GM23338 (cell line): ENCODE measurements around the gene PIEZO2. TPM values are rescaled to one million over a fixed set of nuclear protein-coding genes. Genes with fewer than 3 reads are reported as not detected.

ENCODE experiments used
- ATAC-seq: fragments of 200-7000 bp; cut with Tn5 transposase; 3 replicates; pipeline ENCODE4 v1.9.1; 2020
- DNase-seq: peaks from one replicate; pipeline ENCODE4 v3.0.0-alpha.2; 2015; ENCODE audit warnings: low spot score
- H2AFZ ChIP-seq: fragments of 200-600 bp; sonication (generic); 2 replicates; pipeline ENCODE4 v1.8.0; 2016; ENCODE audit warnings: antibody characterized with exemption, mild to moderate bottlenecking, moderate library complexity
- H3F3A ChIP-seq: fragments of 200-600 bp; sonication (generic); replicated peaks from 2 replicates; pipeline ENCODE4 v1.8.0; 2017; ENCODE audit warnings: antibody characterized with exemption, mixed run types, low read depth
- H3K27ac ChIP-seq: fragments of 200-600 bp; sonication (generic); 2 replicates; pipeline ENCODE4 v1.6.1; 2016; ENCODE audit warnings: low read depth
- H3K27me3 ChIP-seq: fragments of 200-600 bp; sonication (generic); 2 replicates; pipeline ENCODE4 v1.8.0; 2016; ENCODE audit warnings: mild to moderate bottlenecking, mixed run types, moderate library complexity; ENCODE audit not compliant: insufficient read depth
- H3K36me3 ChIP-seq: fragments of 200-600 bp; sonication (generic); 2 replicates; pipeline ENCODE4 v1.8.0; 2016; ENCODE audit warnings: mild to moderate bottlenecking; ENCODE audit not compliant: insufficient read depth
- H3K4me1 ChIP-seq: fragments of 200-600 bp; sonication (generic); 2 replicates; pipeline ENCODE4 v1.8.0; 2016; ENCODE audit warnings: mild to moderate bottlenecking, moderate library complexity; ENCODE audit not compliant: insufficient read depth
- H3K4me2 ChIP-seq: fragments of 200-600 bp; sonication (generic); 2 replicates; pipeline ENCODE4 v1.7.1; 2017; ENCODE audit warnings: mixed run types
- H3K4me3 ChIP-seq: fragments of 200-600 bp; sonication (generic); 2 replicates; pipeline ENCODE4 v1.6.1; 2016; ENCODE audit warnings: mixed run types
- H3K79me2 ChIP-seq: fragments of 200-600 bp; sonication (generic); replicated peaks from 2 replicates; pipeline ENCODE4 v1.8.0; 2017; ENCODE audit warnings: mild to moderate bottlenecking; ENCODE audit not compliant: insufficient read depth
- H3K9me2 ChIP-seq: fragments of 200-600 bp; sonication (generic); 2 replicates; pipeline ENCODE4 v1.8.0; 2017; ENCODE audit not compliant: insufficient read depth
- H4K20me1 ChIP-seq: fragments of 200-600 bp; sonication (generic); replicated peaks from 2 replicates; pipeline ENCODE4 v1.8.0; 2017; ENCODE audit warnings: mild to moderate bottlenecking; ENCODE audit not compliant: insufficient read depth
- H3K27ac Mint-ChIP-seq: 2 replicates; pipeline ENCODE4 v1.8.0; 2020; ENCODE audit warnings: inconsistent platforms, mild to moderate bottlenecking, moderate library complexity, mixed read lengths
- H3K27me3 Mint-ChIP-seq: 3 replicates; pipeline ENCODE4 v1.8.0; 2022; ENCODE audit warnings: low read depth, mild to moderate bottlenecking, moderate library complexity, mixed read lengths, inconsistent platforms; ENCODE audit not compliant: insufficient read depth, poor library complexity
- H3K36me3 Mint-ChIP-seq: 3 replicates; pipeline ENCODE4 v1.8.0; 2021; ENCODE audit warnings: low read depth, mild to moderate bottlenecking, inconsistent platforms, moderate library complexity, mixed read lengths
- H3K4me1 Mint-ChIP-seq: 3 replicates; pipeline ENCODE4 v1.8.0; 2020; ENCODE audit warnings: mild to moderate bottlenecking, inconsistent platforms, mixed read lengths
- H3K4me3 Mint-ChIP-seq: 3 replicates; pipeline ENCODE4 v1.8.0; 2021; ENCODE audit warnings: moderate library complexity, mild to moderate bottlenecking, inconsistent platforms, mixed read lengths
- H3K9me3 Mint-ChIP-seq: 3 replicates; pipeline ENCODE4 v1.8.0; 2020; ENCODE audit warnings: moderate library complexity, mild to moderate bottlenecking, inconsistent platforms, mixed read lengths
- CREB1 ChIP-seq: fragments of 250-450 bp; sonication (Bioruptor Pico); IDR thresholded peaks from 2 replicates; pipeline ENCODE4 v1.5.0; 2020; ENCODE audit warnings: low read depth, mild to moderate bottlenecking, moderate library complexity
- CTCF ChIP-seq, 2 experiments: fragments of 200-600 bp in 1 of 2; sonication (generic) in 1 of 2; conservative IDR thresholded peaks; 2 replicates each; pipeline versions ENCODE4 v1.5.1 to v1.6.1; 2016 to 2017; ENCODE audit warnings: antibody characterized with exemption in 2 of 2, low read depth in 2 of 2, mild to moderate bottlenecking in 2 of 2, moderate library complexity in 1 of 2
- EZH2 ChIP-seq: fragments of 200-600 bp; sonication (generic); IDR thresholded peaks from one replicate; pipeline ENCODE4 v1.8.0; 2017; ENCODE audit warnings: antibody characterized with exemption, mild to moderate bottlenecking, low read depth; ENCODE audit not compliant: unreplicated experiment
- EZH2phosphoT487 ChIP-seq: fragments of 200-600 bp; sonication (generic); IDR thresholded peaks from one replicate; pipeline ENCODE4 v1.8.1; 2018; ENCODE audit warnings: antibody characterized with exemption; ENCODE audit not compliant: unreplicated experiment
- NANOG ChIP-seq: IDR thresholded peaks from 2 replicates; pipeline ENCODE4 v1.6.1; 2016; ENCODE audit warnings: antibody characterized with exemption, borderline replicate concordance
- POLR2AphosphoS5 ChIP-seq: IDR thresholded peaks from 2 replicates; pipeline ENCODE4 v1.6.1; 2016; ENCODE audit warnings: antibody characterized with exemption, low read depth
- REST ChIP-seq: IDR thresholded peaks from one replicate; pipeline ENCODE4 v1.6.1; 2018; ENCODE audit warnings: antibody characterized with exemption; ENCODE audit not compliant: unreplicated experiment
- STAT1 ChIP-seq: IDR thresholded peaks from one replicate; pipeline ENCODE4 v1.6.1; 2016; ENCODE audit warnings: antibody characterized with exemption; ENCODE audit not compliant: unreplicated experiment
- ZNF114 ChIP-seq: fragments of 250-450 bp; sonication (Bioruptor Pico); IDR thresholded peaks from 2 replicates; pipeline ENCODE4 v1.5.0; 2020; ENCODE audit warnings: mild to moderate bottlenecking, moderate library complexity
- ZNF331 ChIP-seq: fragments of 250-450 bp; sonication (Bioruptor Pico); IDR thresholded peaks from 2 replicates; pipeline ENCODE4 v1.5.0; 2020; ENCODE audit warnings: low read depth, mild to moderate bottlenecking, moderate library complexity
- ZNF462 ChIP-seq: fragments of 250-450 bp; sonication (Bioruptor Pico); IDR thresholded peaks from 2 replicates; pipeline ENCODE4 v1.5.0; 2020; ENCODE audit warnings: mild to moderate bottlenecking, moderate library complexity
- polyA plus RNA-seq: library from polyadenylated mRNA; unstranded; fragments of >200 nt; fragmentation: Nextera tagmentation; extraction: Ambion mirVana; gene quantifications from 2 replicates; pipeline ENCODE4 v1.2.1, GENCODE V29; 2016
- total RNA-seq: library from RNA; depleted of rRNA; stranded (reverse); fragments of >200 nt; shearing (Covaris generic); gene quantifications from 2 replicates; pipeline ENCODE4 v1.2.3, GENCODE V29; 2014

PIEZO2 gene
- total and polyA plus RNA-seq, 2 experiments from 2014 or later = 4.8 to 8.2 TPM

GRCh38 chr18:11047817-11048216, 101.6 kb downstream of the PIEZO2 start:
- Histone ChIP-seq H3K9me2 (no peaks in the 10 kb centered on the region), H3K27me3 (no peaks in the 10 kb centered on the region), H3K4me3 (no peak overlapping the region), H3K4me2 (no peak overlapping the region), H3F3A (no peaks in the 10 kb centered on the region), H3K79me2 (no peaks in the 10 kb centered on the region), H3K4me1 (no peaks in the 10 kb centered on the region), H3K36me3 (no peaks in the 10 kb centered on the region), H2AFZ (no peak overlapping the region), H3K27ac (no peak overlapping the region), H4K20me1 (no peaks in the 10 kb centered on the region)
- Mint-ChIP-seq H3K9me3 (no peaks in the 10 kb centered on the region), H3K4me3 (no peak overlapping the region), H3K4me1 (peaks cover 10% of the 10 kb centered on the region; the same call in 2 of the 3 replicates), H3K27ac (no peak overlapping the region), H3K27me3 (peaks cover 1% of the 10 kb centered on the region), H3K36me3 (peaks cover 10% of the 10 kb centered on the region; the same call in 2 of the 3 replicates)
- DNase-seq (no peak), ATAC-seq (no peak)
- TF ChIP-seq STAT1 = no peak
- TF ChIP-seq POLR2AphosphoS5 = no peak
- TF ChIP-seq CTCF (conservative IDR thresholded peaks at IDR 0.05; ENCODE audit: low read depth in 2 of 2) = no peak
- no peak for TF ChIP-seq REST
- TF ChIP-seq EZH2phosphoT487 = no peak
- TF ChIP-seq ZNF114 (CRISPR knock-in tag) = no peak
- no peak for TF ChIP-seq NANOG
- TF ChIP-seq ZNF462 = no peak
- TF ChIP-seq EZH2 = no peak
- no peak for TF ChIP-seq ZNF331
- TF ChIP-seq CREB1 (CRISPR knock-in tag) = no peak
